Measurements from ENCODE around the gene SNX30.

SNX30 gene

DNA sequence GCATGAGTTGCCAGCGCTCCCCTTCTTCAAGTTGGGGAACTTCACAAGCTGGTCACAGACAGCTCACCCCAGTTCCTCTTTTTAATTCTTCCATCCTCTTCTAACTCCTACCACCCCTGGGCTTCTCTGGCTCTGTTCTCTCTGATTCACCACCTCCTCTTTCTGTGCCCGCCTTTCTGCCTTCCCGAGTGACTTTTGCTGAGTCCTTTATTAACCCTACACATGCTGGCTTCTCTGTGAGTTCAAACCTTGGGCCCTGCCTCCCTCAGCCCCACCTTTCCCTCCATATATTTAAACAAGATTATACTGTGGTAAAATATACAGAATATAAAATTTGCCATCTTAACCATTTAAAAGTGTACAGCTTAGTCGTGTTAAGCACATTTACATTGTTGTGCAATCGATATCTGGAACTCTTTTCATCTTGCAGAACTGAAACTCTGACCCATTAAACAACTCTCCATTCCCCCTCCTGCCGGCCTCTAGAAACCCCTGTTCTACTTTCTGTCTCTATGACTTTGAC is 108.1 kb downstream of the SNX30 start:
- H3K27ac ChIP-seq = no peak overlapping the region
- no peak for TF ChIP-seq ZFX (IDR thresholded peaks at IDR 0.05; ENCODE audit: borderline replicate concordance)
- TF ChIP-seq, protein P1, sequence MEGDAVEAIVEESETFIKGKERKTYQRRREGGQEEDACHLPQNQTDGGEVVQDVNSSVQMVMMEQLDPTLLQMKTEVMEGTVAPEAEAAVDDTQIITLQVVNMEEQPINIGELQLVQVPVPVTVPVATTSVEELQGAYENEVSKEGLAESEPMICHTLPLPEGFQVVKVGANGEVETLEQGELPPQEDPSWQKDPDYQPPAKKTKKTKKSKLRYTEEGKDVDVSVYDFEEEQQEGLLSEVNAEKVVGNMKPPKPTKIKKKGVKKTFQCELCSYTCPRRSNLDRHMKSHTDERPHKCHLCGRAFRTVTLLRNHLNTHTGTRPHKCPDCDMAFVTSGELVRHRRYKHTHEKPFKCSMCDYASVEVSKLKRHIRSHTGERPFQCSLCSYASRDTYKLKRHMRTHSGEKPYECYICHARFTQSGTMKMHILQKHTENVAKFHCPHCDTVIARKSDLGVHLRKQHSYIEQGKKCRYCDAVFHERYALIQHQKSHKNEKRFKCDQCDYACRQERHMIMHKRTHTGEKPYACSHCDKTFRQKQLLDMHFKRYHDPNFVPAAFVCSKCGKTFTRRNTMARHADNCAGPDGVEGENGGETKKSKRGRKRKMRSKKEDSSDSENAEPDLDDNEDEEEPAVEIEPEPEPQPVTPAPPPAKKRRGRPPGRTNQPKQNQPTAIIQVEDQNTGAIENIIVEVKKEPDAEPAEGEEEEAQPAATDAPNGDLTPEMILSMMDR (IDR thresholded peaks at IDR 0.05) = no peak

- TF ChIP-seq, protein P1 (IDR thresholded peaks at IDR 0.05) = no peak
- no peak for TF ChIP-seq ZFX (IDR thresholded peaks at IDR 0.05; ENCODE audit: borderline replicate concordance)
- no peak overlapping the region for H3K27ac ChIP-seq
These were observed 109.9 kb downstream of the SNX30 start for GRCh38 chr9:112860451-112860850.

- TF ChIP-seq ZFX (IDR thresholded peaks at IDR 0.05; ENCODE audit: borderline replicate concordance) = no peak
- TF ChIP-seq, protein P1 (IDR thresholded peaks at IDR 0.05) = no peak
- H3K27ac ChIP-seq = no peak overlapping the region
These were observed 110.6 kb downstream of the SNX30 start for GRCh38 chr9:112861155-112861554.

DNA sequence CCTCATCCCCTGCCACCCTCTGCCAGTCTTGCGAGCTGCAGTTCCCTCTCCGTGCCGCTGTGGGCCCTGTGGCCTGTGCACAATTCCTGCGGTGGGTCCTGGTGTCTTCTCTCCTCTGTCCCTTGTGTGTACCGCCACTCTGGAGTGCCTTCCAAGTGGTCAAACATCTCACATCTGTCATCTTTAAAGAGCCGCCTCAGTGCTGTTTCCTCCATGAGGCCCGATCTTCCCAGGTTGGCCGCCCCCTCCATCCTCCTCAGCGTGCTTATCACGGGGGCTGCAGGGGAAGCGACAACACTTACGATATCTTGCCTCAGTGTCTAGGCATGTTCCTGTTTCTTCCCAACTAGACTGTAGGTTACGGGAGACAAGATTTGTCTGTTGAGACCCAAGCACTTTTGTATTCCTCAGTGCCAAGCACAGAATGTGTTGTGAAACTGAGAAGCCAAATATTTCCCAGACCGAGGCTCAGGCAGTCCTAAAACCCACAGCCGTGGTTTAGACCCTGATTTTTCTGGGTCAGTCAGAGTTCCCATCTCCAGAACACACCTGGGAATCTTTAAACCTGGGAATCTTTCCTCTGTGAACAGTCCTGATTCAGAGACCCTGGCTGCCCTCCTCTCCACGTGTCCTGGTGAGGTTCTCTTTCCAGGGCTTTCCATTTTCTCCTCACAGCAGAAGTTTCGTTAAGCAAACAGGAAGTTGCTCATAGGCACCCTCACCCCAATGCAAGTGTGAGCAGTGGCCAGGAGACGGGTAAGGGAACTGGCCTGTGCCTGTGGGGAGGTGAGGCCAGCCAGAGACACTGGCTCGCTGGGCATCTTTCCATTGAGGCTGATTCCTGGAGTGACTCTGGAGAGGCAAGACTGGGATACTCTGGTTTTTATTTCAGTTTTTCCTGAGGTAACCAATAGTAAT is 111.3 kb downstream of the SNX30 start:
- no peak for TF ChIP-seq ZFX (IDR thresholded peaks at IDR 0.05; ENCODE audit: borderline replicate concordance)
- TF ChIP-seq, protein P1 (IDR thresholded peaks at IDR 0.05) = no peak
- no peak overlapping the region for H3K27ac ChIP-seq

DNA sequence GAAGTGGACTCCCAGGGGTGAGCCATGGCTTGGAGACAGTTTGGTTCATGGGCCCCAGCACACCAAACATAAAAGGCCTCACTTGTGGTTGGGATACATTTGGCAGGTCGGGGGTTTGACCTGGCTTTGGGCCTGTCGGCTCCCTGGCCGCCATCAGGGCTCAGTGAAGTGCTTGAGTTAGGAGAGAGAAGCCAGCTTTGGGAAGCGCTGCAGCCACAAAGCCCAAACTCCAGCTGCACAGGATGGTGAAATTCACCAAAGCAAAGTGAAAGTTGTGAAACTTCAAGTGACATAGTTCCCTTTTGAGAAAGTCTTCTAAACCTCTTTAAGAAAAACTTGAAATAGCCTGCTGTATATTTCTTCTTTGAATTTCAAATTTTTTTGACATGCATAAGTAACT is 112.7 kb downstream of the SNX30 start:
- H3K27ac ChIP-seq = no peak overlapping the region
- no peak for TF ChIP-seq ZFX (IDR thresholded peaks at IDR 0.05; ENCODE audit: borderline replicate concordance)
- TF ChIP-seq, protein P1 (IDR thresholded peaks at IDR 0.05) = no peak

DNA sequence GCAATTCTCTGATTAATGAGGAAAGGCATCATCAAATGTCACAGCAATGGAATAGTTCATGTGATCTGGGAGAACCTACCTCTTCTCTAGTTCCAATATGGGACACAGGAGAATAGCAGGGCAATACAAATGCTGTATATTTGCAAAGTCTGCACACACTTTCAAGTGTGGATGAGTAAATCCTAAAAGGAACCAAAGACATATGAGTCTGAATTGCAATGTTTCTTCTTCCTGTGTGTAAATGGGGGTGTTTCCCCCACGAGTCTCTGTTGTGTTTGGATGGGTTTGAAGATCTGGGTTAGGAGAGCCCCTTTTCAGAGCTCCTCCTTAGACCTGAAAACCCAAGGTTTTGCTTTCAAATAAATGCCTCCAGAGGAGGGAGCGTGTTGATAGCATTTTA is 113.2 kb downstream of the SNX30 start:
- H3K27ac ChIP-seq = no peak overlapping the region
- no peak for TF ChIP-seq ZFX (IDR thresholded peaks at IDR 0.05; ENCODE audit: borderline replicate concordance)
- TF ChIP-seq, protein P1 (IDR thresholded peaks at IDR 0.05) = no peak

DNA sequence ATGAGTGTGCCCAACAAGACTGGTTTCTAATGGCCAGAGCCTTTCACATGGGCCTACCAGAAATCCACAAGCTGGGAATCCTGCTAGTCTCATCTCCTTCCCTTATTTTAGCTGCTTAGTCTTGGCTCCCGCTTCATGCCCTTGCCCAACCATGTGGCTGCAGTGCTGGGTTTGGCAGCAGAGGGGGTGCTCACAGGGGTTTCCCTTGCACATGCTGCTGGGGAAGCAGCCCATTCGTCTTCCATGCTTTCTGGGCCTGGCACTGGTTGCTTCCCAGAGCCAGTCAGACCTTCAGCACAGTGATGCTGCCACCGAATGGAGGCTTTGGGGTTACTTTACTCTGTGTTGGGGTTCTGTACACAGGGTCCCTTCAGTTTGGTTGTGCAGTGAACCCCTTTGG is 113.8 kb downstream of the SNX30 start:
- no peak for TF ChIP-seq ZFX (IDR thresholded peaks at IDR 0.05; ENCODE audit: borderline replicate concordance)
- no peak overlapping the region for H3K27ac ChIP-seq
